ENCODE results near the gene CYP26B1.

DNA sequence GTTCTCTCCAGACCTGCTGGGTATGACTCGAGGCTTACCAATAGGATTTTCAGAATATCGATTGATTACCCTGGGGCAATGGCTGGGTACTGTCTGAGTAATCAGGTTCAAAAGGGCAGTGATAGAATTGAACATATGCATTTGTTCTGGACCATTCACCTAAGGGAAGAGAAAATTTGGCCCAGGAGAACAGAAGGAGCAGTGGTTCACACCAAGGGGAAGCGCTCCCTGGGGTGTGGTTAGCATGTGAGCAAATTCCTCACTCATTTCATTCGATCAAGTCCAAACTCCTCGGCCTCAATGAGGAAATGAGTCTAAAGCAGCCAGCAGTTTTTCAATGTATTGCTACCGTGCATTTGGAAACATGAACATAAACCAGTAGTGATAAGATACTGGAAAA, 55.6 kb downstream of the CYP26B1 start:
- TF ChIP-seq, protein P1, sequence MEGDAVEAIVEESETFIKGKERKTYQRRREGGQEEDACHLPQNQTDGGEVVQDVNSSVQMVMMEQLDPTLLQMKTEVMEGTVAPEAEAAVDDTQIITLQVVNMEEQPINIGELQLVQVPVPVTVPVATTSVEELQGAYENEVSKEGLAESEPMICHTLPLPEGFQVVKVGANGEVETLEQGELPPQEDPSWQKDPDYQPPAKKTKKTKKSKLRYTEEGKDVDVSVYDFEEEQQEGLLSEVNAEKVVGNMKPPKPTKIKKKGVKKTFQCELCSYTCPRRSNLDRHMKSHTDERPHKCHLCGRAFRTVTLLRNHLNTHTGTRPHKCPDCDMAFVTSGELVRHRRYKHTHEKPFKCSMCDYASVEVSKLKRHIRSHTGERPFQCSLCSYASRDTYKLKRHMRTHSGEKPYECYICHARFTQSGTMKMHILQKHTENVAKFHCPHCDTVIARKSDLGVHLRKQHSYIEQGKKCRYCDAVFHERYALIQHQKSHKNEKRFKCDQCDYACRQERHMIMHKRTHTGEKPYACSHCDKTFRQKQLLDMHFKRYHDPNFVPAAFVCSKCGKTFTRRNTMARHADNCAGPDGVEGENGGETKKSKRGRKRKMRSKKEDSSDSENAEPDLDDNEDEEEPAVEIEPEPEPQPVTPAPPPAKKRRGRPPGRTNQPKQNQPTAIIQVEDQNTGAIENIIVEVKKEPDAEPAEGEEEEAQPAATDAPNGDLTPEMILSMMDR (IDR thresholded peaks at IDR 0.05): no peak
- no peak for TF ChIP-seq POLR2A (IDR thresholded peaks at IDR 0.05)
